Astrocyte (in vitro differentiated cells and primary cell): Measurements from ENCODE around the gene DGUOK. TPM values are rescaled to one million over a fixed set of nuclear protein-coding genes. Genes with fewer than 3 reads are reported as not detected.

Experiments used
- DNase-seq: peaks from one replicate; pipeline ENCODE4 v3.0.0-alpha.2; 2010; ENCODE audit warnings: low read depth
- FAIRE-seq: peaks from 2 replicates; lab custom pipeline; 2011; peaks lifted over from hg19 to GRCh38; lab: Jason Lieb, UNC
- H2AFZ ChIP-seq: 2 replicates; pipeline ENCODE4 v1.6.0; 2012; ENCODE audit warnings: low read depth, low read length, inconsistent platforms
- H3K27ac ChIP-seq: 2 replicates; pipeline ENCODE4 v1.5.1; 2011; ENCODE audit warnings: low read depth, low read length, inconsistent platforms
- H3K27me3 ChIP-seq: 2 replicates; pipeline ENCODE4 v1.6.0; 2011; ENCODE audit warnings: low read length, inconsistent platforms; ENCODE audit not compliant: insufficient read depth
- H3K36me3 ChIP-seq: 2 replicates; pipeline ENCODE4 v1.5.1; 2011; ENCODE audit warnings: low read length, inconsistent platforms; ENCODE audit not compliant: insufficient read depth
- H3K4me1 ChIP-seq: 2 replicates; pipeline ENCODE4 v1.5.1; 2011; ENCODE audit warnings: low read length, inconsistent platforms; ENCODE audit not compliant: insufficient read depth
- H3K4me2 ChIP-seq: 2 replicates; pipeline ENCODE4 v1.6.0; 2012; ENCODE audit warnings: low read length, inconsistent platforms
- H3K4me3 ChIP-seq: 2 replicates; pipeline ENCODE4 v1.5.1; 2011; ENCODE audit warnings: low read depth, mild to moderate bottlenecking, low read length, inconsistent platforms; ENCODE audit not compliant: insufficient read depth
- H3K79me2 ChIP-seq: 2 replicates; pipeline ENCODE4 v1.6.0; 2012; ENCODE audit warnings: mild to moderate bottlenecking, low read length, inconsistent platforms; ENCODE audit not compliant: insufficient read depth
- H3K9ac ChIP-seq: 2 replicates; pipeline ENCODE4 v1.6.0; 2012; ENCODE audit warnings: mild to moderate bottlenecking, low read length, inconsistent platforms
- H3K9me3 ChIP-seq: 2 replicates; pipeline ENCODE4 v1.5.1; 2012; ENCODE audit warnings: low read depth, mild to moderate bottlenecking, low read length, inconsistent platforms; ENCODE audit not compliant: insufficient read depth
- H4K20me1 ChIP-seq: 2 replicates; pipeline ENCODE4 v1.6.0; 2012; ENCODE audit warnings: low read length, inconsistent platforms; ENCODE audit not compliant: insufficient read depth
- H3K27ac Mint-ChIP-seq: one replicate; pipeline ENCODE4 v1.8.0; 2021; ENCODE audit warnings: mild to moderate bottlenecking, mixed read lengths; ENCODE audit not compliant: unreplicated experiment
- H3K27me3 Mint-ChIP-seq: one replicate; pipeline ENCODE4 v1.8.0; 2021; ENCODE audit warnings: low read depth, mixed read lengths; ENCODE audit not compliant: unreplicated experiment
- H3K36me3 Mint-ChIP-seq: one replicate; pipeline ENCODE4 v1.8.0; 2021; ENCODE audit warnings: low read depth, mixed read lengths; ENCODE audit not compliant: unreplicated experiment
- H3K4me1 Mint-ChIP-seq: one replicate; pipeline ENCODE4 v1.8.0; 2021; ENCODE audit warnings: low read depth, mixed read lengths; ENCODE audit not compliant: unreplicated experiment
- H3K4me3 Mint-ChIP-seq: one replicate; pipeline ENCODE4 v1.8.0; 2021; ENCODE audit warnings: mild to moderate bottlenecking, moderate library complexity, mixed read lengths; ENCODE audit not compliant: unreplicated experiment
- H3K9me3 Mint-ChIP-seq: one replicate; pipeline ENCODE4 v1.8.0; 2021; ENCODE audit warnings: mild to moderate bottlenecking, mixed read lengths; ENCODE audit not compliant: unreplicated experiment
- EZH2 ChIP-seq: IDR thresholded peaks from 2 replicates; pipeline ENCODE4 v1.6.1; 2012; ENCODE audit warnings: mild to moderate bottlenecking, low read length, inconsistent platforms; ENCODE audit not compliant: insufficient read depth
- total RNA-seq: library from RNA; stranded (reverse); gene quantifications from 2 replicates; pipeline ENCODE4 v1.2.1, GENCODE V29; 2021
- TF ChIP-seq, protein P1 (sequence below): IDR thresholded peaks from 2 replicates; pipeline ENCODE4 v1.5.1; 2011; ENCODE audit warnings: low read depth, mild to moderate bottlenecking, inconsistent platforms, low read length, moderate library complexity; ENCODE audit not compliant: insufficient read depth

The DGUOK gene
- total RNA-seq, 1 donor from 2014 or later: 84.8 TPM

DNA sequence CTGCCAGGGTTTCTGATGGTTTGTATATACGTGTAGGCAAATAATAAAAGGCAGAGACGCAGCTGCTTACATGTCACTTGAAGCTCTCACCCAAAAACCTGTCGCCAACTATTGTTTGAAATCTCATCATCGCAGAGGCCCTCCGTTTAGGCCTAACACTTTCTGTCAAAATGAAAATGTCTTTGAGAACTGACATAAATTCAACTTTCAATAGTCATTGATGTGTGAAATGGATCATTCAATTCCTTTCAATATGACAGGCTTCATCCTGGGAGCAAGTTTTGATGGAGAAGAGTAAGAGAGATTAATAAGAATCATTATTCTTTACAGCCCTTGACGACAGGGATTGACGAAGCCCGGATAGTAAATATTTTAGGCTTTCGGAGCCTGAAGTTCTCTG lies 31.2 kb upstream of the DGUOK start:
- no peaks in the 10 kb centered on the region for H3K36me3 ChIP-seq
- DNase-seq: no peak
- H3K27me3 Mint-ChIP-seq: peaks cover 4% of the 10 kb centered on the region
- no peak overlapping the region for H3K9ac ChIP-seq
- no peak overlapping the region for H3K4me3 ChIP-seq
- peaks cover 22% of the 10 kb centered on the region for H3K4me1 ChIP-seq
- H3K27ac Mint-ChIP-seq: no peak overlapping the region
- no peak overlapping the region for H3K27ac ChIP-seq
- peaks cover 6% of the 10 kb centered on the region for H3K36me3 Mint-ChIP-seq
- peak overlapping the region; percentile 79 for H3K4me2 ChIP-seq
- H3K4me1 Mint-ChIP-seq: peaks cover 11% of the 10 kb centered on the region
- H3K9me3 ChIP-seq: no peaks in the 10 kb centered on the region
- H3K79me2 ChIP-seq: peaks cover 23% of the 10 kb centered on the region
- peaks cover 42% of the 10 kb centered on the region for H4K20me1 ChIP-seq
- H3K9me3 Mint-ChIP-seq: peaks cover 2% of the 10 kb centered on the region
- peak overlapping the region; percentile 86 for H3K4me3 Mint-ChIP-seq
- peaks cover 38% of the 10 kb centered on the region for H3K27me3 ChIP-seq
- no peak overlapping the region for H2AFZ ChIP-seq
- TF ChIP-seq, protein P1, sequence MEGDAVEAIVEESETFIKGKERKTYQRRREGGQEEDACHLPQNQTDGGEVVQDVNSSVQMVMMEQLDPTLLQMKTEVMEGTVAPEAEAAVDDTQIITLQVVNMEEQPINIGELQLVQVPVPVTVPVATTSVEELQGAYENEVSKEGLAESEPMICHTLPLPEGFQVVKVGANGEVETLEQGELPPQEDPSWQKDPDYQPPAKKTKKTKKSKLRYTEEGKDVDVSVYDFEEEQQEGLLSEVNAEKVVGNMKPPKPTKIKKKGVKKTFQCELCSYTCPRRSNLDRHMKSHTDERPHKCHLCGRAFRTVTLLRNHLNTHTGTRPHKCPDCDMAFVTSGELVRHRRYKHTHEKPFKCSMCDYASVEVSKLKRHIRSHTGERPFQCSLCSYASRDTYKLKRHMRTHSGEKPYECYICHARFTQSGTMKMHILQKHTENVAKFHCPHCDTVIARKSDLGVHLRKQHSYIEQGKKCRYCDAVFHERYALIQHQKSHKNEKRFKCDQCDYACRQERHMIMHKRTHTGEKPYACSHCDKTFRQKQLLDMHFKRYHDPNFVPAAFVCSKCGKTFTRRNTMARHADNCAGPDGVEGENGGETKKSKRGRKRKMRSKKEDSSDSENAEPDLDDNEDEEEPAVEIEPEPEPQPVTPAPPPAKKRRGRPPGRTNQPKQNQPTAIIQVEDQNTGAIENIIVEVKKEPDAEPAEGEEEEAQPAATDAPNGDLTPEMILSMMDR: no peak
- no peak for TF ChIP-seq EZH2
- no peak for FAIRE-seq

DNA sequence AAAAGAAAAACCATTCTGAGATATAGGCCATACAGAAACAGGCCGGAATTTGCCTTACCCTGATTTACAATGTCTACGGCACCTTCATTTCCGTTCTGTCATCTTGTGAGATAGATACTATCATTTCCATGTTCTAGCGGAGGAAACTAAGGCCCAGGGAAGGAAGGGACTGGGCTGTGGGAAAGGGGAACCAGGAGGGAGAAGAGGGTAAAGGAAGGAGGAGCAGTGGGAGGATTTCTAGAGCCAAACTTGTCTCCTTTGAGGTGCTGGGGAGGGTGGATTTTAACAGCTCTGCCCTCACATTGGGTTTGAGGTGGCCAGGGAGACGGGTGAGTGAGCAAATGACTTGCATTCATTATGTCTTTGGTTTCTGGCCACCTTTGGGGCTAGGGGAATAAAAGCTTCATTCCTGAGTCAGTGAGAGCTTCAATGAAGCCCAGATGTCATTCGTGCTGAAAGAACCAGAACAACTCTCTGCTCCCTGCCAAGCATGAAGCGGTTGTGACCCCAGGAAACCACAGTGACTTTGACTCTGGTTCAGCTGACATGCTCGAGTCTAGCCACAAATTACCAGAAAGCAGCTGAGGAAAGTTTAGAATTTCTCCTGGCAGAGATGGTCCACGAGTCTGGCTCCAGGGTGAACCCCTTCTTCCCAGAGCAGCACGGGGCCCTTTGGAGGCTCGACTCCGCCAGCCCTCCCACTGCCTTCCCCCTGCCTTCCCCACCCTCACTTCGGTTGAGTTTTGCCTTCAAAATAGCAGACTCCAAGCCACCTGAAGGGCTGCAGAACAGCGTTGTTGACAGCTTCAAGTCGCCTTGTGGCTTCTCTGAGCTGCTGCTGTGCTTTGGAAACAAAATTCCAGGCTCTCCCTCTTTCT lies 30.1 kb upstream of the DGUOK start:
- peaks cover 48% of the 10 kb centered on the region for H3K27me3 ChIP-seq
- peaks cover 23% of the 10 kb centered on the region for H3K79me2 ChIP-seq
- no peak overlapping the region for H2AFZ ChIP-seq
- no peak overlapping the region for H3K27ac Mint-ChIP-seq
- H3K9me3 ChIP-seq: no peaks in the 10 kb centered on the region
- DNase-seq (peak; percentile 97), FAIRE-seq (peak; percentile 93)
- peaks cover 3% of the 10 kb centered on the region for H3K27me3 Mint-ChIP-seq
- H3K4me2 ChIP-seq: peak overlapping the region; percentile 77
- TF ChIP-seq, protein P1: no peak
- TF ChIP-seq EZH2: no peak
- H3K9ac ChIP-seq: no peak overlapping the region
- H4K20me1 ChIP-seq: peaks cover 52% of the 10 kb centered on the region
- H3K36me3 ChIP-seq: no peaks in the 10 kb centered on the region
- peaks cover 2% of the 10 kb centered on the region for H3K9me3 Mint-ChIP-seq
- H3K27ac ChIP-seq: no peak overlapping the region
- no peak overlapping the region for H3K4me3 ChIP-seq
- peaks cover 7% of the 10 kb centered on the region for H3K36me3 Mint-ChIP-seq
- peaks cover 11% of the 10 kb centered on the region for H3K4me1 Mint-ChIP-seq
- peaks cover 17% of the 10 kb centered on the region for H3K4me1 ChIP-seq
- H3K4me3 Mint-ChIP-seq: peak overlapping the region; percentile 66

DNA sequence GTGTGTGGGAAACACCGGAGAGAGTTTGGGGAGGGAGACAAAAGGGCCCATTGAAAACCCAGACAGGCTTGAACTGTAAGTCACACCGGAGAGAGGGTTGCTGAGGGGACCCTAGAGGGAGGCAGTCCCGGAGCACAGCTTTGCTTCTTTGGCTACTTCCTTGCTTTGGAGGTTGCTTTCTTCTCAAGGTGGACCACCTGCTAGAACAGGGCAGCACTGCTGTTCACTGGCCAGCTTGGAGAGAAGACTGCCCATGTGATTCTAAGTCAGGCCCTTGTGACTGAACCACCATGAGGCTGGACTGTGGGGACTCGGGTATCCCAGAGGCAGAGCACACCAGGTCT lies 29.5 kb upstream of the DGUOK start:
- Mint-ChIP-seq H3K4me3 (no peak overlapping the region), H3K36me3 (peaks cover 7% of the 10 kb centered on the region), H3K27ac (no peak overlapping the region), H3K9me3 (peaks cover 2% of the 10 kb centered on the region), H3K27me3 (peaks cover 2% of the 10 kb centered on the region), H3K4me1 (peaks cover 11% of the 10 kb centered on the region)
- TF ChIP-seq, protein P1: no peak
- TF ChIP-seq EZH2: no peak
- Histone ChIP-seq H3K4me3 (no peak overlapping the region), H3K36me3 (no peaks in the 10 kb centered on the region), H3K27me3 (peaks cover 53% of the 10 kb centered on the region), H3K4me1 (peaks cover 17% of the 10 kb centered on the region), H3K4me2 (peak overlapping the region; percentile 77), H3K79me2 (peaks cover 23% of the 10 kb centered on the region), H3K9me3 (no peaks in the 10 kb centered on the region), H3K27ac (no peak overlapping the region), H4K20me1 (peaks cover 58% of the 10 kb centered on the region), H2AFZ (no peak overlapping the region), H3K9ac (no peak overlapping the region)
- peak; percentile 8 for DNase-seq
- FAIRE-seq: no peak
